GM18498 (cell line): ENCODE measurements around the gene CEP85.
A peak's percentile ranks its signal among the peaks of the same experiment; 100 is the strongest.
"Not testable (repeated sequence)": the region's sequence is repeated elsewhere in the genome, so short reads cannot be mapped to it uniquely, and the experiment has no call there.

ENCODE experiments used
- ATAC-seq: cut with Tn5 transposase; IDR thresholded peaks from one replicate; pipeline ENCODE4 v1.9.1; 2021; ENCODE audit warnings: mild to moderate bottlenecking, moderate library complexity; ENCODE audit not compliant: unreplicated experiment

The CEP85 gene

GRCh38 chr1:26307966-26308899, 74.2 kb downstream of the CEP85 start:
- ATAC-seq = not testable (repeated sequence)

DNA sequence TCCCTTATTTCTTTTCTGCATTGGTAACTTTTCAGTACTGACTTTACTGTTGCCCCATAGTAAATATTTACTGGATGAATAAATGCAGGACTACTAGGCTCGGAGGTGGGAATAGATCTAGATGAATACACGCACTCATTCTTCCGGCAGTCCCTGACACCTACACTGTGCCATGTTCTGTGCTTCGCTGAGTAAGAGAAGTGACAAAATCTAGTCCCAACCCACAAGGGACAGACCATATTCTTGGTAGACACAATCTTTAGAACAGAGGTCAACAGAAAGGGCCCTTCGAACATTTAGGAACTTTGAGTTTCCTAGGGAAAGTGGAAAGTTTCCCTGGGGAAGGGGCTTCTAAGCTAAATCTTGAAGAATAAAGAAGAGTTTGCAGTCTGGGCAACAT, 80.5 kb downstream of the CEP85 start:
- no peak for ATAC-seq

DNA sequence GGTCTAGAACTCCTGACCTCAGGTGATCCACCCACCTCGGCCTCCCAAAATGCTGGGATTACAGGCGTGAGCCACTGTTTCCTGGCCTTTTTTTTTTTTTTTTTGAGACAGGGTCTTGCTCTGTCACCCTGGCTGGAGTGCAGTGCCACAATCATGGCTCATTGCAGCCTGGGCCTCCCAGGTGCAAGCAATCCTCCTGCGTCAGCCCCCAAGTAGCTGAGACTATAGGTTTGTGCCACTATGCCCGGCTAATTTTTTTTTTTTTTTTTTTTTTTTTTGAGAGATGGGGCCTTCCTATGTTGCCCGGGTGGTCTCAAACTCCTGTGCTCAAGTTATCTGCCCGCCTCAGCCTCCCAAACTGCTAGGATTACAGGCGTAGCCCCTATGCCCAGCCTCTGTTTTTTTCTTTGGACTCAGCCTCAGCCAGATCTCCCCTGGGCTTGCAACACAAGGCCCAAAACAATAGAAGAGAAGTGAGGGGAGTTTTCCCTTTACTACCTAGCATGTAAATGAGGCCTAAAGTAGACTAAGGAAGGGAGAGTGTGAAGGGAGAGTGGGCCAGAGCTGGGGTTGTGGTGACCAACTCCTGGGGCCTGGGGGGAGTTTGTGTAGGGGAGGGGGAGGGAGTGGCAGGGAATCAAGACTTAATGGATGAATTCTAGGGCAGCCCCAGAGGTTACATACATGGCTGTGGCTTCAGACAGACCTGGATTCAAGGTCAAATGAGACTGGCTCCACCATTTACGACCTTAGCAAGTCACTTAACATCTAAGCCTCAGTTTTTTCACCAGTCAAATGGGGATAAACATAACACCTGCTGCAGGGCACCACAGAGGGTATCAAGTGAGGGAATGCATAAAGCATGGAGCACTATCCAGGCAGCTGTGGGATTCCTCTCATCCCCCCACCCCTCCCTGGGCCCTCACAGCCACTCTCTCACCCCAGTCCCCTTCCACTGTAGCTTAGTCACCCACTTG, 82.2 kb downstream of the CEP85 start:
- no peak for ATAC-seq

GRCh38 chr1:26317146-26317545, 83.1 kb downstream of the CEP85 start:
- ATAC-seq = no peak

DNA sequence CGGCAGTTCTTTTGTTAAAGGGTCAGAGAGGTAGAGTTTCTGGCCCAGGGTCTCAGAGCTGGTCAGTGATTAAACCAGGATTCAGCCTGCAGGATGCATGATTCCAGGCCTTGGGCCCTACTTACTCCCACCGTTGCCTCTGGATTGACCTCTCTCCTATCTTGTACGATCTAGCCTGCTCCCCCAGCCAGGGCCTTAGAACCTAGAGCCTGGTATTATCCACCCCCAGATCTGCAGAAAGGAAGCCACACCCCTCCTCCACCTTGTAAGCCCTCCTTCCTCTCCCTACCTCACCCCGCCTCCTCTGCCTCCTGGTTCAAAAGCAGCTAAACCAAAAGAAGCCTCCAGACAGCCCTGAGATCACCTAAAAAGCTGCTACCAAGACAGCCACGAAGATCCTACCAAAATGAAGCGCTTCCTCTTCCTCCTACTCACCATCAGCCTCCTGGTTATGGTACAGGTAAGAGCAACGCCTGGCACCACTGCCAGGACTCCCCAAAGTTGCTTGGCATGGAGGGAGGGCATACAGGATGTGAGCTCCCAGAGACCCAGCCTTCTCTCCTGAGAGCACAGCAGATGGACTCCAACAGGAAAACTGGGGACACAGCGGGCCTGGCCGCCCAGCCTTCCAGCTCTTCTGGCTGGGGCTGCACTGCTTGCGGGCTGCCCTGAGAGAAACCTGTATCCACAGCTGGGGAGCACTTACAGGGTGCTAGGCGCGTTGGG, 83.8 kb downstream of the CEP85 start, which contains the start of gene CD52:
CD52 (plus strand) TSS at position 347 of the 726 bp plus-strand sequence; CDS start at position 407, 60 bp downstream.
- peak; percentile 39 for ATAC-seq

- ATAC-seq = no peak
These were observed 84.5 kb downstream of the CEP85 start for GRCh38 chr1:26318338-26319064.

- peak; percentile 7 for ATAC-seq
These were observed 86.9 kb downstream of the CEP85 start for GRCh38 chr1:26320896-26321295.

DNA sequence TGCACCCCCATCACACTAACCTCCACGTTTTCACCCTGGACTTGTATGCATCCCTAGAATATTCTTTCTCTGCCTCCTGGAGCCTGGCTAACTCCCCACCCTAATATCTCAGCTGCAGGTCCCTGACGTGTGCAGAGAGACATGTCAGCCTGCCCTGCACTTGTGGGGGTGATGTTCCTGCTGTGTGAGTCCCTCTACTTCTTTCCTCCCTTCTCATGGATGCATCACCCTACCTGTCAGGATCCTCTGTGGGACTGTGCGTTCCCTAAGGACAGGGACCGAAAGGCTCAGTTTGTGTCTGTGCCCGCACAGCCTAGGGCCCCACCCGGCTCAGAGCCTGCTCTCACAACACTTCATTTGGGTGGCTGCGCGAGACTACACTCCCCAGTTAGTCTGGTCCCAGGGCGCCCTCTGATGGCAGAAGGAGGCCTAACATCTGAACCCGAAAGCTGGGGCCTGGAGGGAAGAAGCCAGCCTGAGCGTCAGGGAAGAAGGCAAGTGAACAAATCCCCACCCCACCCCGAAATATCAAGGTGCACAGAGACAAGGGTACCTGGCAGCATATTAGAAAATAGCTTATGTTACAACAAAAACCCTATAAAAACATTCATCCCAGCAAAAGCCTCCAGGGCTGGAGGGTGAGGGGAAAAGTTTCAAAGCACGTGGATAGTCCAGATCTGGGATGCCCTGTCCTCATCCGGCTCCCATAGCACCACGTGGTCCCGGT, 87.5 kb downstream of the CEP85 start:
- peak; percentile 51 for ATAC-seq

- no peak for ATAC-seq
These were observed 88.0 kb downstream of the CEP85 start for GRCh38 chr1:26322042-26322331.

- no peak for ATAC-seq
These were observed 89.4 kb downstream of the CEP85 start for GRCh38 chr1:26323382-26323781.

DNA sequence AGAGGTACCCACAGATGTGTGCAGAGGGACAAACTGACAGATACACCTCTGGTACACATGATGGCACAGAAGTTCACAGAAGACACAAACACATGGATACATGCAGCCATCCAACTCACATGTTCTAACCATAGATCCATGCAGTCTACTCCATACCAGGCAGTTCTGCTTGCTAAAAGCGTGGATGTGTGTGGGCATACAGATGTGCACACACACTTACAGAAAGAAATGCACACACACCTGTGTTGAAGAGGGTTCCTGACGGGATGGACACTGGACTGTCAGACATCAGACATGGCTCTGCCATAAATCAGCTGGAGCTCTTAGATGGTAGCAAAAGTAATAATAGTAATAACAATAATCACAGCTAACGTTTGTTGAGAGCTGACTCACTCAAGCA, 90.5 kb downstream of the CEP85 start:
- ATAC-seq = no peak

GRCh38 chr1:26327956-26328362, 94.0 kb downstream of the CEP85 start:
- no peak for ATAC-seq
